Activated CD8-positive, alpha-beta memory T cell treated with anti-CD3 and anti-CD28 coated beads for 4 hours (primary cell): ENCODE measurements around the gene DUS1L.

Experiments
- DNase-seq, 2 donors: peaks; one replicate each; pipeline ENCODE4 v3.0.0-alpha.2; 2020; ENCODE audit warnings: low read depth in 2 of 2

DUS1L gene

DNA sequence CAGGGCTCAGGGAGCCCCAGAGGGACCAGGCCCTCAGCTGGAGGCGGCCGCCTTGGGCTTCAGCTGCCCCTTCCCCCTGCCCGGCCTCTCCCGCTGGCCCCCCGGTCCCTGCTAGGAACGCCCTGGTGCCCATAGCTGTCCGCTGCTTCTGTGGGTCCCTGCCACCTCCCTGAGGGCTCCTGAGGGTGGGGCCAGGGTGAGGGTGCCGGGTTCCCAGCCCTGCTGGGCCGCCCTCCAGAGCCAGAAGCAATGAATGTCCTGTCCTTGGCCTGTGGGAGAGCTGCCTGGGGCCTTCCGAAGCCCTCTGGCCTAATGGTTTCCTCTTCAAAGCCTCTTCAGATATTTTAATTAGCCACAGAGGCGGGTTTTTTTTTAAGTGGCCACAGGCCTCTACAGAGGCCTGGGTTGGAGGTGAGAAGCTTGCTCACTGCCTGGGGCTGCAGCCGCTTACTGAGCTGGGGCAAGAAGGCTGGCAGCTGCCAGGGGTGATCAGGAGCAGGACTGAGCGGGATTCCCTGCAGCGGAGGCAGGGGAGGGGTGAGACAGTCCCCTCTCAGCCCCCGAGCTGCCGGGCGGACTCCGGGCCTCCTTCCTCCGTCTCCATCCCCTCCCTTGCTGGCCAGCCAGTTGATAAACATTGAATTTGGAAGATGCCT lies 52.8 kb downstream of the DUS1L start:
- no peak for DNase-seq

DNA sequence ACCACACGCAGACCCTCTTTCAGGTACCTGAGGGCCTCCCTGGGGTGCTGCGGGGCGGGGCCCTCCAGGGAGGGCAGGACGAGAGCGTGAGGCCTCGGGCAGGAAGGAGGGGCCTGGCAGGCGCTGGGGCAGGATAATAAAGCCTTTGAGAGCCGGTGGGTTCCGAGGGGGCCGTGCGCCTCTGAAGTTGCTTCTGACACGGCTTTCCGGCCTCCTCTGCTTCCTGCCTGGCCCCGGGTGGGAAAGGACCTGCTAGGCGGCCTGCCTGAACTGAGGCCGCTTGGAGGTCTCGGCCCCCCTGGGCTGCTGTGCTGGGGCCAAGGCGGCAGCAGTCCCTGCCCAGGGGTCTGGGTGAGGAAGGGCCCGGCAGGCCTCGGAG lies 53.4 kb downstream of the DUS1L start:
- DNase-seq, result no peak

DNA sequence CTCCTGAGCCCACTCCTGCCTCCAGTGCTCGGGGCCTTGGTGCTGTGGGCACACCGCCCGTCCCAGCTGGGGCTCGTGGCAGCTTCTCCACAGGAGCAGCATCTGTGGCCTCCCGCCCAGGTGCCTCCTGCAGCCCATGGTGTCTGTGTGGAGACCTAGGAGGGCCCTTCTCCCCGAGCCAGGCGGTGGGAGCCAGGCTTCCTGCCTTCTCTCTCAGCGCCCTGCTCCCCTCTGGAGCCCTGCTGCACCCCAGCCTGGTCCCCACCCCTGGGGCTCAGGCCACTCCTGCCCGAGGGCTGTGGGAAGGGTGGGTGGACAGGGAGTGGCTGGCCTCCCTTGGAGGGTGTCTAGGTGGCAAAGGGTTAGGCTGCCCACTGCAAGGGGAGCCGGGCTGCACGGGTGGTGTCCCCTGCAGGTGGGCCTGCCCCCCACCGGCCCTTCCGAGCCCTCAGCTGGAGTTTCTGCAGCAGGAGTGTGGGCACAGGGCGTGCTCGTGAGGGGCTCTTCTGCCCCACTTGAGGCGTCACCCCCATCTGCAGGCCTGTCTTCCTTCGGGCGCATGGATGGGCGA lies 53.9 kb downstream of the DUS1L start:
- DNase-seq, result no peak

DNA sequence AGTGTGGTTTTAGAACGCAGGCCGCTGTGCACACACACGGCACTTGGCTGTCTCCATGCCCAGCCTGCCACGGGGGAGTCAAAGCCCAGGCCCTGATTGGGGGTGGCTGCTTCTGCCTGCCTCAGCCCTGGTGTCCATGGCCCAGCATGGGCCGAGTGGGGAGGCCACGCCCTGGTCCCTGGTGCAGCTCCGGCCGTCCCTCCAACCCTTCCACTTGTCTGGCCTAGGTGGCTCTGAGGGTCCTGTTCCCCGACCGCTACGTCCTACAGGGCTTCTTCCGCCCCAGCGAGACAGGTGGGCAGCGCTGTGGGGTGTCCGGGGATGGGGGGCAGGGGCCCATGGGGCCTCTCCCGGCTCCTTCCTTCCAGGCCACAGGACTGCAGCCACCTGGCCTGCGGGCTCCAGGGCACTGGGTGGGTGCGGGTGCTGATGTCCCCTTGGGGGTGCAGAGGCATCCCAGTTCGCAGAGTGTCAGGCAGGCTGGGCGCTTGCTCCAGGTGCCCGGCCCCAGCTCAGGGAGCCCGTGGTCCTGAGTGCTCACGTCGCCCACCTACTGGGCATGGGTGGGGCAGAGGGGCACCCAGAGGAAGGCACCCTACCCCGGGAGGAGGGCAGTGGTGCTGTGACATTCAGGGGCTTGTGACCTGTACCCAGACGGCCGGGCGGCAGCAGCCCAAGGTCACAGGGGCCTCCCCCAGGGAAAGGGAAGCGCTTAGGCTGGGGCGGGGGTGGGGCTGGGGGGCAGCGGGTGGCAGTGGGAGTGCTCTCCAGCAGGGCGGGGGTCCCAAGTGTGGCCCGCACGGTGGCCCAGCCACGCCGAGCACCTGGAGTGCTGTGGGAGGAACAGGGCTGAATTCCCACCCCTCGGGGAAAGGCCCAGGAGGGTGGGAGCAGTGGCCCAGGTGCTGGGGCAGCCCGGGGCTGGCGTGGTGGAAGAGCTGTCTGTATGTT lies 54.8 kb downstream of the DUS1L start:
- no peak for DNase-seq

DNA sequence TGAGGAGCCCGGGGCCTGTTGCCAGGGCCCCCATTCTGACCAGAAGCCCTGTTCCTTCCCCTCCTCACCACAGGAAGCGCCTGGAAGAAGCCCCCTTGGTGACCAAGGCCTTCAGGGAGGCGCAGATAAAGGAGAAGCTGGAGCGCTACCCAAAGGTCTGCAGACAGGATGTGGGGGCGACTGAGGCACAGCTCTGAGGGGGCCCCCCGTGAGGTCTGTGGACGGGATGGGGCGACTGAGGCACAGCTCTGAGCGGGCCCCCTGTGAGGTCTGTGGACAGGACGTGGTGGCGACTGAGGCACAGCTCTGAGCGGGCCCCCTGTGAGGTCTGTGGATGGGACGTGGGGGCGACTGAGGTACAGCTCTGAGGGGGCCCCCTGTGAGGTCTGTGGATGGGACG lies 56.2 kb downstream of the DUS1L start:
- no peak for DNase-seq

DNA sequence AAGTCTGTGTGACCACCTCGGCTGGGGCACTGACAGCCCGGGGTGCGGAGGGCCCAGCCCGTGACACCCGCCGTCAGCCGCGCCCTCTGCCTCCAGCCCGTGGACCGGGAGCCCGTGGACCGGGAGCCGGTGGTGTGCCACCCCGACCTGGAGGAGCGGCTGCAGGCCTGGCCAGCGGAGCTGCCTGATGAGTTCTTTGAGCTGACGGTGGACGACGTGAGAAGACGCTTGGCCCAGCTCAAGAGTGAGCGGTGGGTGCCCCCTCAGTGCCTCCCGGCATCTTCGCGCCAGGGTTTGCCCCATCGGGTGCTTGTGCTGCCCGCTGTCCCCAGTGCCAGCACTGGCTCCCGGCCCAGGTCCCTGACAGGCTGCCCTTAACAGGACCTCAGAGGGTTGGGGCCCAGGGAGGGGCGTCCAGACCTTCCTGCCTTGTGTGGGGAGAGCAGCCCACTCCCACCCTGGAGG lies 56.6 kb downstream of the DUS1L start:
- DNase-seq, result no peak

DNA sequence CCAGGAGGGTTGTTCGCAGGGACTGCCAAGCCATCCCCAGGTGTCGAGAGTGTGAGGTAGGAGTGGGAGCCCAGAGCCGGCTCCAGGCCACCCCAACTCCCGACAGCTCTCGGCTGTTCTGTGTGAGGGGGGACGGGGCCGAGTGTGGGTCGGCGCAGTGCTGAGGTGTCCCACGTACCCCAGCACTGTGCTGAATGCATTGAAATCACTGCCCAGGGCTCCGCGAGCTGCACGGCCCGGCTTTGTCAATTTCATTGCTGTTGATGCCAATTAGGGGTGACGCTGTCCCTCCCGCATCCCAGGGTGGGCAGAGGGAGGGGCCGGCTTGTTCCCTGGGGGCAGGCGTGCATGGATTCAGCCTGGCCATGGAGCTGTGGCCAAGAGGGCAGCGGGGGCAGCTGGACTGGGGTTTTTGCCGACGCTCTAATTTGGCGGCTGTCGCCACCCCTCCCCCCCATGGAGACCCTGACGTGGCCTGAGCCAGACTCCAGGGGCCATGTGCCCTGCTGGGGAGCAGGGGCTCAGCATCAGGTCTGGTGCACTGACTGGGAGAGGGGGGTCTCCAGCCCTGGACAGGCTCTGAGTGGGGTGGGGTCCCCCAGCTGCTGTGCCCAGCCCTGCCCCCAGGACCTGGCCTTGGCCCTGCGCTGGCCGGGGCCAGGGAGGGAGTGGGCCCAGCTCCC lies 57.2 kb downstream of the DUS1L start:
- no peak for DNase-seq
